ENCODE results near the gene NEXN.

DNA sequence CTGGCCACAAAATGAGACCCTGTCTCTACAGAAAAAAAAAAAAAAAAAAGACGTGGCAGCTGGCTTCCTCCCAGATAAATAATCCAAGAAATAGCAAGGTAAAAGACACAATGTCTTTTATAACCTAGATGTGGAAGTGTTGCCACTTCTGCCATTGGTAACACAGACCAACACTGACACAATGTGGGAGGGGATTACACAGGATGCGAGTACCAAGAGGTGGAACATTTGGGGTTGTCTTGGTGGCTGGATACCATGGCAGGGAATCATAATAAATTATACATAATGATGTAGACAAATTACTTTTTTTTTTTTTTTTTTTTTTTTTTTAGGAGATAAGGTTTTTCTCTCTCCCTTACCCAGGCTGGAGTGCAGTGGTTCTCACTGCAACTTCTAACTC is 6.0 kb upstream of the NEXN start:
- TF ChIP-seq BHLHE40 (IDR thresholded peaks at IDR 0.05; ENCODE audit: borderline replicate concordance) (no peak), ELF4 (IDR thresholded peaks at IDR 0.05) (no peak), FOXA1 (IDR thresholded peaks at IDR 0.05) (no peak), ZNF384 (IDR thresholded peaks at IDR 0.05) (no peak), FOXM1 (IDR thresholded peaks at IDR 0.05; ENCODE audit: borderline replicate concordance) (no peak), SP1 (IDR thresholded peaks at IDR 0.05) (no peak), NFRKB (IDR thresholded peaks at IDR 0.05) (no peak), FOXK2 (IDR thresholded peaks at IDR 0.05) (no peak), L3MBTL2 (conservative IDR thresholded peaks at IDR 0.05) (no peak), ARNT (IDR thresholded peaks at IDR 0.05) (no peak), PKNOX1 (IDR thresholded peaks at IDR 0.05) (no peak), SUZ12 (IDR thresholded peaks at IDR 0.05) (no peak), CTBP1 (IDR thresholded peaks at IDR 0.05; ENCODE audit: borderline replicate concordance) (no peak), HDGF (IDR thresholded peaks at IDR 0.05; ENCODE audit: borderline replicate concordance) (no peak)

Data from HEK293T (cell line).